Esophagus squamous epithelium (tissue), 5 donors: Measurements from ENCODE around the gene MUC22. TPM values are rescaled to one million over a fixed set of nuclear protein-coding genes. Genes with fewer than 3 reads are reported as not detected.
"Not testable (repeated sequence)": the region's sequence is repeated elsewhere in the genome, so short reads cannot be mapped to it uniquely, and the experiment has no call there.

ENCODE experiments used
- DNase-seq: peaks from one replicate; lab custom pipeline; 2025; lab: John Stamatoyannopoulos, UW
- H3K27ac ChIP-seq, 4 donors: fragments of 200-600 bp; sonication (generic); one replicate each; pipeline ENCODE4 v1.5.1; 2016 to 2019; ENCODE audit warnings: mild to moderate bottlenecking in 1 of 4
- H3K27me3 ChIP-seq, 4 donors: fragments of 200-600 bp; sonication (generic); 1 replicate in 3 of 4; 2 replicates in 1 of 4; pipeline versions ENCODE4 v1.5.1 to v1.6.0; 2017 to 2021; ENCODE audit warnings: antibody characterized with exemption in 1 of 4
- H3K36me3 ChIP-seq, 3 donors: fragments of 200-600 bp; sonication (generic); one replicate each; pipeline ENCODE4 v1.5.1; 2016 to 2019
- H3K4me1 ChIP-seq, 3 donors: fragments of 200-600 bp; sonication (generic); one replicate each; pipeline ENCODE4 v1.5.1; 2017 to 2019
- H3K4me3 ChIP-seq, 4 donors: fragments of 200-600 bp; sonication (generic); 1 replicate in 3 of 4; 2 replicates in 1 of 4; pipeline ENCODE4 v1.5.1; 2016 to 2019; ENCODE audit warnings: mild to moderate bottlenecking in 2 of 4, moderate library complexity in 1 of 4
- H3K9me3 ChIP-seq, 3 donors: fragments of 200-600 bp; sonication (generic); one replicate each; pipeline ENCODE4 v1.5.1; 2016 to 2019
- CTCF ChIP-seq, 6 experiments: fragments of 450-650 bp in 4 of 6; fragments of 200-600 bp in 2 of 6; sonication (generic) in 2 of 6; IDR thresholded peaks; one replicate each; pipeline ENCODE4 v1.5.1; 2016 to 2019; ENCODE audit warnings: antibody characterized with exemption in 6 of 6, mild to moderate bottlenecking in 4 of 6, moderate library complexity in 4 of 6
- POLR2A ChIP-seq, 4 donors: fragments of 450-650 bp; IDR thresholded peaks; one replicate each; pipeline ENCODE4 v1.6.1; 2017; ENCODE audit warnings: antibody characterized with exemption in 4 of 4, mild to moderate bottlenecking in 4 of 4, moderate library complexity in 3 of 4
- WGBS, 2 donors: methylation state at CpG; one replicate each; pipeline ENCODE4 v1.1.5; 2018; 5-methylcytosine and 5-hydroxymethylcytosine counted together
- intact Hi-C: fragments of 100-400 bp; cut with DNase I; formaldehyde crosslinking; loops from one replicate; pipeline ENCODE4 v1.15.0; 2022
- total RNA-seq, 4 donors: library from RNA; depleted of rRNA; stranded (reverse); fragments of >200 nt; gene quantifications; one replicate each; pipeline ENCODE4 v1.1.0, GENCODE V29; 2016
- donor health status: DM: yes; HTN: yes; CAD: no.

The MUC22 gene
- total RNA-seq, 4 donors from 2014 or later: 4.1 to 10.1 (median 7.6) TPM

- intact Hi-C loops: no loop called here
- Histone ChIP-seq H3K4me1 (peaks cover 0 to 64% (median 0%) of the 10 kb centered on the region in 3 donors), H3K36me3 (no peaks in the 10 kb centered on the region), H3K4me3 (no peak overlapping the region), H3K9me3 (no peaks in the 10 kb centered on the region), H3K27ac (peak overlapping the region in 3 of 4 donors; percentile 62 to 77 (median 76)), H3K27me3 (peaks cover 0 to 5% (median 0%) of the 10 kb centered on the region in 4 donors)
- WGBS, 2 donors: 49 to 69% methylated on average over 7 of the region's 7 CpGs
- TF ChIP-seq POLR2A (IDR thresholded peaks at IDR 0.05): no peak
- no peak for TF ChIP-seq CTCF (IDR thresholded peaks at IDR 0.05)
- no peak for DNase-seq
These were observed 53.7 kb downstream of the MUC22 start for GRCh38 chr6:31063906-31064435.

- Histone ChIP-seq H3K9me3 (no peaks in the 10 kb centered on the region), H3K27me3 (peaks cover 0 to 5% (median 0%) of the 10 kb centered on the region in 4 donors), H3K4me3 (no peak overlapping the region), H3K4me1 (peaks cover 0 to 69% (median 3%) of the 10 kb centered on the region in 3 donors), H3K36me3 (no peaks in the 10 kb centered on the region), H3K27ac (peak overlapping the region in 2 of 4 donors; percentile 51 to 77)
- no peak for DNase-seq
- intact Hi-C loops: no loop called here
- 64 to 92% methylated on average over 2 of the region's 2 CpGs for WGBS, 2 donors
- TF ChIP-seq POLR2A (IDR thresholded peaks at IDR 0.05) (no peak), CTCF (IDR thresholded peaks at IDR 0.05) (no peak)
These were observed 55.3 kb downstream of the MUC22 start for GRCh38 chr6:31065556-31065955.

- DNase-seq, H3K27me3 ChIP-seq, H3K9me3 ChIP-seq, H3K36me3 ChIP-seq, intact Hi-C loops, H3K4me3 ChIP-seq: not testable (repeated sequence)
- 88% methylated on average over 5 of the region's 32 CpGs; no CpG with 5 or more reads in 1 of the 2 donors for WGBS, 2 donors
- H3K27ac ChIP-seq: peak overlapping the region in 2 of 4 donors; percentile 43 to 57
- peaks cover 0 to 74% (median 3%) of the 10 kb centered on the region in 3 donors for H3K4me1 ChIP-seq
These were observed 56.8 kb downstream of the MUC22 start for GRCh38 chr6:31067028-31067427.

DNA sequence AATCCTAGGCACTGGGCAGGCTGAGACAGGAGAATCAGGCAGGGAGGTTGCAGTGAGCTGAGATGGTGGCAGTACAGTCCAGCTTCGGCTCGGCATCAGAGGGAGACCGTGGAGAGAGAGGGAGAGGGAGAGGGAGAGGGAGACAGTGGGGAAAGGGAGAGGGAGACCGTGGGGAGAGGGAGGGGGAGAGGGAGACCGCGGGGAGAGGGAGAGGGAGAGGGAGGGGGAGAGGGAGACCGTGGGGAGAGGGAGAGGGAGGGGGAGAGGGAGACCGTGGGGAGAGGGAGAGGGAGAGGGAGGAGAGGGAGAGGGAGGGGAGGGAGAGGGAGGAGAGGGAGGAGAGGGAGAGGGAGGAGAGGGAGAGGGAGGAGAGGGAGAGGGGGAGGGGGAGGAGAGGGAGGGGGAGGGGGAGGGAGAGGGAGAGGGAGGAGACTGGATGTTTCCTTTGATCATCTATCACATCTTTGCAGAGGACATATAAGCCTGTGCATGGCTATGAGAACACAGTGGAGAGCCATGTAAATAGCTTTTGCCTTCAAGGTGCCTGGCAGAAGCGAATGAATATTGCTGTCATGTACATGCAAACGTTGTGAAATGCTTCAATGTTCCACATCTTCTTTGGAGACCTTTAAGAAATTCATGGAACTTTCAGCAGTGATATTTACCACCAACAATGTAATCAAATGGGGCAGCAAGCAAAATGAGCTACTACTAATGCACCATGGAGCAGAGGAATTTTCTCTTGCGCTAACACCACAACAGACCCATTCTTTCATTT lies 57.8 kb downstream of the MUC22 start:
- DNase-seq, H3K36me3 ChIP-seq, H3K9me3 ChIP-seq, H3K27me3 ChIP-seq: not testable (repeated sequence)
- intact Hi-C loops: loop anchor here (2.0 kb wide), 1 partner anchor 153 kb away; the partner anchor contains the start of gene VARS2
- Histone ChIP-seq H3K4me3 (peak overlapping the region in 1 of 4 donors; percentile 13), H3K4me1 (peaks cover 0 to 74% (median 10%) of the 10 kb centered on the region in 3 donors), H3K27ac (peak overlapping the region in 3 of 4 donors; percentile 30 to 57 (median 43))
- 65 to 76% methylated on average over 3 to 4 of the region's 11 CpGs for WGBS, 2 donors

GRCh38 chr6:31068669-31069340 lies 58.5 kb downstream of the MUC22 start:
- TF ChIP-seq CTCF (IDR thresholded peaks at IDR 0.05) (peak; percentile 78 to 93 (median 82)), POLR2A (IDR thresholded peaks at IDR 0.05) (no peak)
- Histone ChIP-seq H3K27me3 (no peaks in the 10 kb centered on the region), H3K27ac (peak overlapping the region in 2 of 4 donors; percentile 30 to 57), H3K4me1 (peaks cover 0 to 71% (median 10%) of the 10 kb centered on the region in 3 donors), H3K36me3 (no peaks in the 10 kb centered on the region), H3K9me3 (no peaks in the 10 kb centered on the region), H3K4me3 (no peak overlapping the region)
- intact Hi-C loops: loop anchor here (2.0 kb wide), 1 partner anchor 154 kb away; the partner anchor contains the start of gene VARS2
- peak; percentile 18 for DNase-seq
- WGBS, 2 donors: 41 to 60% methylated on average over 12 to 13 of the region's 13 CpGs
